Activated naive CD4-positive, alpha-beta T cell treated with anti-CD3 and anti-CD28 coated beads, Interleukin-2, amount 50 U/mL, for 16 hours (primary cell): ENCODE results near the gene LCNL1.
A peak's percentile ranks its signal among the peaks of the same experiment; 100 is the strongest.

ENCODE experiments used
- DNase-seq: peaks from one replicate; pipeline ENCODE4 v3.0.0-alpha.2; 2020

Gene LCNL1

GRCh38 chr9:136977223-136977622 lies 5.6 kb upstream of the LCNL1 start, which contains the start of gene PTGDS:
Gene PTGDS, plus strand, starts transcription at chr9:136977504. Its CDS starts 75 bp downstream, at chr9:136977579.
- no peak for DNase-seq

GRCh38 chr9:136977649-136978072 lies 5.1 kb upstream of the LCNL1 start:
- DNase-seq: no peak

- DNase-seq: peak; percentile 60
Observed at GRCh38 chr9:136978073-136978864, 4.5 kb upstream of the LCNL1 start.

DNA sequence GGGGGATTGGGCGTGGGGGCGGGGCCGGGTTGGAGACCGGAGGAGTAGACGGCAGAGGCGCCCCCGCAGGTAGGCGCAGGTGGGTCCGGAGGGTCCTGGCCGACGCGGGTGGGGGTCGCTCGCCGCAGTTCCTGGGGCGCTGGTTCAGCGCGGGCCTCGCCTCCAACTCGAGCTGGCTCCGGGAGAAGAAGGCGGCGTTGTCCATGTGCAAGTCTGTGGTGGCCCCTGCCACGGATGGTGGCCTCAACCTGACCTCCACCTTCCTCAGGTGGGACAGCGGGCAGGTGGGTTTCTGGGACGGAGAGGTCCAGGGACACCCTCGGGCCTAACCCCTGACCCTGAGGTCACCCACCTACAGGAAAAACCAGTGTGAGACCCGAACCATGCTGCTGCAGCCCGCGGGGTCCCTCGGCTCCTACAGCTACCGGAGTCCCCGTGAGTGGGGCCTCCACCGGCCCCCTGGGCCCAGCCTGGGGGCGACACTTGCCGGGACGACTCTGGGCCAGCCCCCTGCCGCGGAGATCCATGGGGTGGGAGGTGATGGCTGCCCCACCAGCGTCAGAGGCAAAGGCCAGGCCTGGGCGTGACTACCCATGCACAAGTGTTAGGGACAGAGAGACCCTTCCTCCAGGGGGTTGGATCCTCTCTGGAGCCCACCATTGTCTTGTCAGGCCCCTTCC lies 3.8 kb upstream of the LCNL1 start:
- no peak for DNase-seq

- no peak for DNase-seq
Observed at GRCh38 chr9:136979769-136980587, 2.8 kb upstream of the LCNL1 start.

DNA sequence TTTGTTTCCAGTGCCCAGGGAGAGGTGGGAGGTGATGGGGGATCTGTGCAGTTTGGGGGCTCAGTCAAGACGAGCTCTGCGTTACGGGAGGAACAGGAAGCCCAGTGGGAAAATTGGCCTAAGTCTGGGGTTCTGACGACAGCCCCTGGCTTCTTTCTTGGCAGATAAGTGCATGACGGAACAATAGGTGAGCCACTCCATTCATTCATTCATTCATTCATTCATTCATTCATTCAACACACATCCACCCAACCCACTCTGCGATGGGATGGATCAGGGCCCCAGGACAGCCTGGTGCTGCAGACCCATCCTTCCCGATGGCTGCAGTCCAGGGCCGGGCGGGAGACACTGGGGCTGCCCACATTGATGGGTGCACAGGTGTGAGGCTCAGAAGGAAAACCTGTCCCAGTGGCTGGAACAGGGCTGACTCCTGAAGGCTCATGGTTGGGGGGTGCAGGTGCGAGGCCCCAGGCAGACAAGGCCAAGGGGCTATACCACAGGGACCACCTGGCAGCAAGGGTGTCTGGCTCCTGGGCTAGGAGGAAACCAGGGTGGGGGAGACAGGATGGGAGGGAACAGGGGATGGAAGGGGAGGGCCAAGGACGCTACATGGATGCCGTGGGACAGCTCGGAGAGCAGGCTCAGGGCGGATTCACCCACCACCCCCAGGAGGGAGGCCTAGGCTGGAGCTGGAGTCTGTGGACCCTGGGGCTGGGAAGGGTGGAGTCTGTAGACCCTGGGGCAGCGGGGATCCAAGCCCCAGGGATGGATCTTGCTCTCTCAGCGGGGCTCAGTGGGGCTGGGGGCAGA lies 1.9 kb upstream of the LCNL1 start:
- no peak for DNase-seq

GRCh38 chr9:136981588-136982231 lies 1.1 kb upstream of the LCNL1 start:
- no peak for DNase-seq

- DNase-seq: no peak
Observed at GRCh38 chr9:136983167-136983566, 374 bp downstream of the LCNL1 start.

DNA sequence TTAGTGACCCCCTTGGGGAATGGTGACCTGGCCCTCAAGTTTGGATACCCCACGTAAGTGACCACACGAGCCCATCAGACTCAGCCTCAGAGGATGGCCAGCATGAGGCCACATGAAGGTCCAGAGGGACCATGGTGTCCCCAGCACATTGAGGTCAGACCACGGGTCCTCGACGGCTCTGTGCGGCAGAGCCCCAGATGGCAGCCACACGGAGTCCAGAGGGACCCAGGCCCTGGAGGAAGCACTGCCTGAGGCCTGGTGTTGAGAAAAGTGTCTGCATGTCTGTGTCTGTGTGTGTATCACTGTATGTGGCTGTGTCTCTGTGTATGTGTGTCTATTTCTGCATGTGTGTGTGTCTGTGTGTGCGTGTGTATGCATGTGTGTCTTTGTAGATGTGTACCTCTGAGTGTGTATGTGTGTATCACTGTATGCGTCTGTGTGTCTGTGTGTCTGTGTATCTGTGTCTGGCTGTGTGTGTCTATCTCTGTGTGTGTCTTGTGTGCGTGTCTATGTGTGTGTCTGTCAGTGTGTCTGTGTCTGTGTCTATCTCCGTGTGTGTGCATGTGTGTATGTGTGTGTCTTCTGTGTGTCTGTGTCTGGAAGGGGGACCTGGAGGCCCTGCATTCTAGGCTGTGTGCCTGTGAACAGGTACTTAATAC lies 992 bp downstream of the LCNL1 start:
- no peak for DNase-seq

DNA sequence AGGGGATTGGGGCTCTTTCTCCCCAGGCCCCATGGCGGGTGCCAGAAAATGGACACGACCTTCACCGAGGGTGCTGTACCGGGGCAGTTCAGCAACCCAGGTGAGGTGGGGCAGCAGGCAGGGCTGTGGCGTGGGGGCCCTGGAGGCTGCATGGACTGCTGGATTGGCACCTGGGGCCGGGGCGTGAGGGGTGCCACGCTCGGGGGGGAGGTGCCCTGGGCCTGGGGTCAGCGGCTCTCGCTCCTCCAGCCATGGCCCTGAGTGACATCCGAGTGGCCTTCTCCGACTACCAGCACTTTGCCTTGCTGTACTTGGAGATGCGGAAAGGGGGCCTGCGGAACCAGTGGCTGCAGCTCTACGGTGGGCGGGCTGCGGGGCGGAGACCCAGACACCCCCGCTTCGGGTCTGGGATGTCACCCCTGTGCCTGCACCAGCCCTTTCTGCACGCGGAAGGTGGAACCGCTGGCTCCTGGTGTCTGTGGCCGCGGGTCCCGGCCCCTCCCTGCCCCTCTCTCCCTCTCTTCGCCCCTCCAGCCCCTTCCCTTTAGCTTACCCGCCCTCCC lies 1.8 kb downstream of the LCNL1 start:
- no peak for DNase-seq

DNA sequence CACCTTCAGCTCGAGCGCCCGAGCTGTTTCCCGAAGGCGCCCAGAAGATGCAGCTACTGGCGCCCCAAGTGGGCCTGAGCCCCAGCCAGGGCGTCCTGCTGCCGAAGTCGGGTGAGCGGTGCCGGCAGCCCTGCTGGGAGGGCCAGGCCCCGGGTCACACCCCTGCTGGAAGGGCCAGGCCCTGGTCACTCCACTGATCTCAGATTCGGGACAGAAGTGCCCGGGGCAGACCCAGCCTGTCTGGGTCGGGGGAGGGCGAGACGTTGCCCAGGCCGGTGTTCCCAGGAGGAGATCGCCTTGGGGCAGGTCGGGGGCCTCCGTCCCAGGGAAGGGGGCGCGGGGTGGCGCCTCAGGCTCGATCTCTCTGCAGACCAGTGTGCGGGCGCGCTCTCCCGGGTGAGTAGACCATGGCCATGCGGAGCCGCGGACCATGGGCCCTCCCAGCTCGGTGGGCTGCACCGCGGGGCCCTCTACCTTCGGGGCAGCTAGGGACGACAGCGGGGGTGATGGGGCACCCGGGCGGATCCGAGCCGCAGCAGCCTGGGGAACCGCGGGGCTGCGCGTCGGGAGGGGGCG lies 2.3 kb downstream of the LCNL1 start:
- no peak for DNase-seq

DNA sequence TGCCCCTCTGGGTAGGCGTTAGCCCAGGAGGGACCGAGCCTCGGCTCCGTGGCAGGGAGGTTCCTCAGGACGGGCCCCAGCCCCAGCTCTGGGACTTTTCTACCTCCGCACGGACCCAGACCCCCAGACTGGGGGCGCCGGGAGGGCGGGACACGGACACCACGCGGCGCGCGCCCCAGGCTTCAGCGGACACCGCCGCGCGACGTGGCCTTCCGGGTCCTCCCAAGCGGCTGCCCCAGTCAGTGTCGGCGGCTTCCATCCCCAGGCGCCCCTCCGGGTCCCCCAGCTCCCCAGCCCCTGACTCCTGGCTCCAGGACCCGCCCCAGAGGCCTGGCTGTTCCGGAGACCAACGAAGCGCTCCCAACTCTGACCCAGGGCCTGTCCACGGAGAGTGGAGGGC lies 3.1 kb downstream of the LCNL1 start:
- DNase-seq: no peak

DNA sequence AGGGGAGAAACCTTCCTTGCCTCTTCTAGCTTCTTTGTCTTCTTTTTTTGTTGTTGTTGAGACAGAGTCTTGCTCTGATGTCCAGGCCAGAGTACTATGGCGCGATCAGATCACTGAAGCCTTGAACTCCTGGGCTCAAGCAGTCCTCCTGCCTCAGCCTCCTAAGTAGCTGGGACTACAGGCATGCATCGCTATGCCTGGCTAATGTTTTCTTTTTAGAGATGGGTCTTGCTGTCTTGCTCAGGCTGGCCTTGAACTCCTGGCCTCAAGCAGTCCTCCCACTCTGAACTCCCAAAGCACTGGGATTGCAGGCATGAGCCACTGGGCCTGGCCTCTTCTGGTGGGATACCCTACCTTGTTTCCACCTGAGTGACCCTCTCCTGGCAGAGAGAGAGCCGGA lies 6.1 kb downstream of the LCNL1 start:
- DNase-seq: no peak

- DNase-seq: no peak
Observed at GRCh38 chr9:136990242-136990911, 7.6 kb downstream of the LCNL1 start.

GRCh38 chr9:136991993-136992818 lies 9.4 kb downstream of the LCNL1 start, which contains the start of gene PAXX:
Gene PAXX, plus strand, starts transcription at chr9:136992422. Its CDS starts 22 bp downstream, at chr9:136992444.
- DNase-seq: peak; percentile 96

DNA sequence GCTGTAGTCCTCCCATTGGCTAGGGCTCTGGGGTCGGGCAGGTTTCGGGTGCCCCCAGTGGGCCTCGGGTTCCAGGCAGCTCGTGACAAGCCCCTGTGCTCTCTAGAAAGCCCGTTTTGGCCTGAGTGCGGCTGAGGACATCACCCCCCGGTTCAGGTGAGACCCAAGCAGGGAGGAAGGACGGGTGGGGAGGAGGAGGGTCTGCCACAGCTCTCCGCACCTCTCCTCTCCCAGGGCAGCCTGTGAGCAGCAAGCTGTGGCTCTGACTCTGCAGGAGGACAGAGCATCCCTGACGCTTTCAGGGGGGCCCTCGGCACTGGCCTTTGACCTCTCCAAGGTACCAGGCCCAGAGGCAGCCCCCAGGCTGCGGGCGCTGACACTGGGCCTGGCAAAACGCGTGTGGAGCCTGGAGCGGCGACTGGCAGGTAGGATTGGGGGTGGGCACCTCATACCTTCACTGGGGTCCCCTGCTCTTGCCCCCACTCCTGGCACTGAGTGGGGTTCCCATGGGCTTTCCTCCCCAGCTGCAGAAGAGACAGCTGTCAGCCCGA lies 10.1 kb downstream of the LCNL1 start:
- no peak for DNase-seq

- no peak for DNase-seq
Observed at GRCh38 chr9:136994180-136994887, 11.5 kb downstream of the LCNL1 start.

GRCh38 chr9:136994888-136995230 lies 12.1 kb downstream of the LCNL1 start:
- DNase-seq: no peak
